Mesenchymal stem cell (in vitro differentiated cells and primary cell): ENCODE measurements around the gene SRGAP1.
"Not testable (repeated sequence)": the region's sequence is repeated elsewhere in the genome, so short reads cannot be mapped to it uniquely, and the experiment has no call there.

Source experiments
- DNase-seq: peaks from one replicate; pipeline ENCODE4 v3.0.0-alpha.2; 2013
- H2AFZ ChIP-seq: one replicate; pipeline ENCODE4 v1.6.1; 2013; ENCODE audit warnings: low read depth, mild to moderate bottlenecking, control low read depth, inconsistent platforms, low read length, moderate library complexity
- H2AK5ac ChIP-seq: 2 replicates; pipeline ENCODE4 v1.6.1; 2013; ENCODE audit warnings: low read length, moderate library complexity, mild to moderate bottlenecking, inconsistent platforms; ENCODE audit not compliant: severe bottlenecking
- H2BK120ac ChIP-seq: one replicate; pipeline ENCODE4 v1.6.1; 2013; ENCODE audit warnings: low read depth, mild to moderate bottlenecking, inconsistent platforms, low read length, moderate library complexity
- H2BK12ac ChIP-seq, 2 experiments: one replicate each; pipeline ENCODE4 v1.6.1; 2013; ENCODE audit warnings: inconsistent platforms in 2 of 2, low read length in 2 of 2, mild to moderate bottlenecking in 2 of 2, moderate library complexity in 2 of 2, control low read depth in 1 of 2
- H2BK15ac ChIP-seq: one replicate; pipeline ENCODE4 v1.6.1; 2013; ENCODE audit warnings: mild to moderate bottlenecking, low read depth, inconsistent platforms; ENCODE audit not compliant: poor library complexity, severe bottlenecking
- H2BK5ac ChIP-seq: 2 replicates; pipeline ENCODE4 v1.6.1; 2013; ENCODE audit warnings: low read depth, mild to moderate bottlenecking, low read length, control low read depth, inconsistent platforms; ENCODE audit not compliant: poor library complexity, severe bottlenecking
- H3K14ac ChIP-seq, 2 experiments: one replicate each; pipeline ENCODE4 v1.6.1; 2013; ENCODE audit warnings: inconsistent platforms in 2 of 2, low read length in 2 of 2, control low read depth in 1 of 2, mild to moderate bottlenecking in 1 of 2, moderate library complexity in 1 of 2
- H3K18ac ChIP-seq, 2 experiments: one replicate each; pipeline ENCODE4 v1.6.1; 2013; ENCODE audit warnings: inconsistent platforms in 2 of 2, low read length in 2 of 2, control low read depth in 1 of 2, low read depth in 1 of 2, mild to moderate bottlenecking in 1 of 2
- H3K23ac ChIP-seq, 2 experiments: one replicate each; pipeline ENCODE4 v1.6.1; 2013; ENCODE audit warnings: inconsistent platforms in 2 of 2, low read length in 2 of 2, mild to moderate bottlenecking in 2 of 2, moderate library complexity in 2 of 2, control low read depth in 1 of 2
- H3K27ac ChIP-seq: 2 replicates; pipeline ENCODE4 v1.5.1; 2013; ENCODE audit warnings: mild to moderate bottlenecking, moderate library complexity, low read length, control low read depth, inconsistent platforms; ENCODE audit not compliant: poor library complexity, severe bottlenecking
- H3K27me3 ChIP-seq, 2 experiments: 2 replicates each; pipeline versions ENCODE4 v1.6.1 to v1.7.0; 2013; ENCODE audit warnings: low read length in 2 of 2, mild to moderate bottlenecking in 2 of 2, moderate library complexity in 2 of 2, control low read depth in 1 of 2, inconsistent platforms in 1 of 2; ENCODE audit not compliant: control insufficient read depth in 1 of 2, insufficient read depth in 1 of 2
- H3K36me3 ChIP-seq, 2 experiments: 2 replicates each; pipeline versions ENCODE4 v1.6.1 to v1.7.0; 2013; ENCODE audit warnings: low read length in 2 of 2, control low read depth in 1 of 2, inconsistent platforms in 1 of 2, low read depth in 1 of 2, mild to moderate bottlenecking in 1 of 2; ENCODE audit not compliant: insufficient read depth in 2 of 2, control insufficient read depth in 1 of 2
- H3K4ac ChIP-seq, 2 experiments: one replicate each; pipeline ENCODE4 v1.6.1; 2013; ENCODE audit warnings: inconsistent platforms in 2 of 2, low read length in 2 of 2, mild to moderate bottlenecking in 2 of 2, moderate library complexity in 2 of 2, control low read depth in 1 of 2, low read depth in 1 of 2
- H3K4me1 ChIP-seq: 2 replicates; pipeline ENCODE4 v1.6.1; 2013; ENCODE audit warnings: low read depth, low read length, control low read depth; ENCODE audit not compliant: control insufficient read depth, insufficient read depth
- H3K4me2 ChIP-seq: 2 replicates; pipeline ENCODE4 v1.6.1; 2013; ENCODE audit warnings: low read length, mild to moderate bottlenecking, inconsistent platforms; ENCODE audit not compliant: poor library complexity, severe bottlenecking
- H3K4me3 ChIP-seq, 2 experiments: 2 replicates each; pipeline versions ENCODE4 v1.5.1 to v1.7.0; 2013; ENCODE audit warnings: low read length in 2 of 2, mild to moderate bottlenecking in 2 of 2, control low read depth in 1 of 2, low read depth in 1 of 2; ENCODE audit not compliant: insufficient read depth in 1 of 2
- H3K79me1 ChIP-seq: replicated peaks from 2 replicates; pipeline ENCODE4 v1.6.1; 2013; ENCODE audit warnings: mild to moderate bottlenecking, control low read depth, low read length, inconsistent platforms; ENCODE audit not compliant: poor library complexity, severe bottlenecking
- H3K9ac ChIP-seq: 2 replicates; pipeline ENCODE4 v1.7.0; 2013; ENCODE audit warnings: mild to moderate bottlenecking, low read length, moderate library complexity
- H3K9me3 ChIP-seq: 2 replicates; pipeline ENCODE4 v1.7.0; 2013; ENCODE audit warnings: mild to moderate bottlenecking, low read length; ENCODE audit not compliant: control insufficient read depth
- H4K8ac ChIP-seq: one replicate; pipeline ENCODE4 v1.6.1; 2013; ENCODE audit warnings: inconsistent platforms, mild to moderate bottlenecking, low read length, moderate library complexity
- H4K91ac ChIP-seq: one replicate; pipeline ENCODE4 v1.6.1; 2013; ENCODE audit warnings: mild to moderate bottlenecking, low read length, inconsistent platforms
- WGBS: methylation state at CpG from one replicate; pipeline ENCODE4 v1.1.7; 2013; ENCODE audit warnings: mixed read lengths; 5-methylcytosine and 5-hydroxymethylcytosine counted together

The SRGAP1 gene

DNA sequence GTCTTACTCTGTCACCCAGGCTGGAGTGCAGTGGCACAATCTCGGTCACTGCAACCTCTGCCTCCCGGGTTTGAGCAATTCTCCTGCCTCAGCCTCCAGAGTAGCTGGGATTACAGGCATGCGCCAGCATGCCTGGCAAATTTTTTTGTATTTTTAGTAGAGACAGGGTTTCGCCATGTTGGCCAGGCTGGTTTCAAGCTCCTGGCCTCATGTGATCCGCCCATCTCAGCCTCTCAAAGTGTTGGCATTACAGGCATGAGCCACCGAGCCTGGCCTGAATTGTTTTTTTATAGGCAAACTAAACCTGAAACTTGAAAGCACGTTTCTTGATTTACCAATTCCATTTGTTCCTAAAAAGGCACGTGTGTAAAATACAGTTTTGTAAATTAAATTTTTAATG lies 173.6 kb downstream of the SRGAP1 start:
- not testable (repeated sequence) for H3K18ac ChIP-seq, H2AK5ac ChIP-seq, H3K4me1 ChIP-seq, H3K27ac ChIP-seq, H3K4me3 ChIP-seq, H3K4ac ChIP-seq, H2AFZ ChIP-seq, H3K14ac ChIP-seq, H3K23ac ChIP-seq, DNase-seq, H4K91ac ChIP-seq, H2BK12ac ChIP-seq, H3K27me3 ChIP-seq, H2BK5ac ChIP-seq, H3K9ac ChIP-seq, H2BK15ac ChIP-seq, H3K4me2 ChIP-seq, H3K9me3 ChIP-seq, H4K8ac ChIP-seq, H2BK120ac ChIP-seq
- WGBS: 94% methylated on average over 6 of the region's 8 CpGs
- peaks cover 18% of the 10 kb centered on the region for H3K79me1 ChIP-seq
- peaks cover 0 to 80% of the 10 kb centered on the region in 2 experiments for H3K36me3 ChIP-seq

DNA sequence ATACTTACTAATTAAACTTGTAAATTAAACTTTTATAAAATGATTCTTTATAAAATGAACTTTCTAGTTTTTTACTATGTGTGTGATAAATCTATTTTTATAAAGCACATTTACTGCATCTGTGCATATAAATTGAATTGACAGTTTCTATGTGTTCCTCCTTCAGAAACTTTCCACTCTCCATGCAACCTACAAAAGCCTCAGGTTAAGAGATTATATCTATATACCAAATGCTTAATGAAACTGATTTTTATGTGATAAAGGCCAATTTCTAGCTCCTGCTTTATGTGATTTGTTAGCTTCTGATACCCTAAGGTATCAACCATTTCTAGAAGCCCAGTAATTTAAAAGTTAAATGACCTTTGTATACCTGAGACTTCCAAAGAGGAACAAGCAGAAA lies 174.0 kb downstream of the SRGAP1 start:
- no peak overlapping the region for H3K27ac ChIP-seq
- H2AK5ac ChIP-seq: no peak overlapping the region
- no peak overlapping the region for H2AFZ ChIP-seq
- no peak overlapping the region for H2BK12ac ChIP-seq
- no peak overlapping the region for H3K4me3 ChIP-seq
- no peak overlapping the region for H3K4ac ChIP-seq
- H3K27me3 ChIP-seq: no peaks in the 10 kb centered on the region
- H3K23ac ChIP-seq: no peak overlapping the region
- no peak overlapping the region for H3K4me2 ChIP-seq
- H3K9ac ChIP-seq: no peak overlapping the region
- H3K36me3 ChIP-seq: peaks cover 0 to 80% of the 10 kb centered on the region in 2 experiments
- no peaks in the 10 kb centered on the region for H3K9me3 ChIP-seq
- no peak for DNase-seq
- no peak overlapping the region for H2BK5ac ChIP-seq
- peaks cover 2% of the 10 kb centered on the region for H3K4me1 ChIP-seq
- no peak overlapping the region for H4K8ac ChIP-seq
- no peak overlapping the region for H3K18ac ChIP-seq
- no peak overlapping the region for H2BK120ac ChIP-seq
- peaks cover 17% of the 10 kb centered on the region for H3K79me1 ChIP-seq
- no peak overlapping the region for H3K14ac ChIP-seq
- no peak overlapping the region for H4K91ac ChIP-seq
- H2BK15ac ChIP-seq: no peak overlapping the region

DNA sequence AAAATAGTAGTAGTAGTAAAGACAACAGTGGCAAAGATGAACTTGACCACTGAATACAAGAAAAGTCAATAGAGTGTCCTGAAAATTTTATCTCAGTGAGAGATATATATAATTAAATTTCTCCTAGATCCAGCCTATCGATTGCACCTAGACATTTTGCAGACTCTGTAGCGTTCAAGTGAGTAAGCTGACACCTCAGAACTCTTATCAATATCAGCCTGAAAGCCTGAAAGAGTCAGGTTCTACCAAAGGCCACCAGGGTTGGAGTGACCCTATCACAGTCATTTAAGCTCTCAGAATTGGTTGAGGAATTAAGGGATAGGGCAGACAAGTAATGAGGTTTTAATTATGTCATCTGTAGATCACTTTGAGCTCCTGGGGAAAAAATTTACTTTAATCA lies 174.6 kb downstream of the SRGAP1 start:
- Histone ChIP-seq H3K4me2 (no peak overlapping the region), H3K14ac (no peak overlapping the region), H3K18ac (no peak overlapping the region), H3K23ac (no peak overlapping the region), H3K4me3 (no peak overlapping the region), H2BK5ac (no peak overlapping the region), H3K27me3 (no peaks in the 10 kb centered on the region), H2BK120ac (no peak overlapping the region), H2AK5ac (no peak overlapping the region), H3K9me3 (no peaks in the 10 kb centered on the region), H3K27ac (no peak overlapping the region), H2BK12ac (no peak overlapping the region), H3K36me3 (peaks cover 1 to 80% of the 10 kb centered on the region in 2 experiments), H3K4ac (no peak overlapping the region), H2BK15ac (no peak overlapping the region), H3K9ac (no peak overlapping the region), H4K91ac (no peak overlapping the region), H4K8ac (no peak overlapping the region), H2AFZ (no peak overlapping the region), H3K79me1 (peaks cover 22% of the 10 kb centered on the region), H3K4me1 (peaks cover 2% of the 10 kb centered on the region)
- no peak for DNase-seq
- 100% methylated on average over 2 of the region's 2 CpGs for WGBS

DNA sequence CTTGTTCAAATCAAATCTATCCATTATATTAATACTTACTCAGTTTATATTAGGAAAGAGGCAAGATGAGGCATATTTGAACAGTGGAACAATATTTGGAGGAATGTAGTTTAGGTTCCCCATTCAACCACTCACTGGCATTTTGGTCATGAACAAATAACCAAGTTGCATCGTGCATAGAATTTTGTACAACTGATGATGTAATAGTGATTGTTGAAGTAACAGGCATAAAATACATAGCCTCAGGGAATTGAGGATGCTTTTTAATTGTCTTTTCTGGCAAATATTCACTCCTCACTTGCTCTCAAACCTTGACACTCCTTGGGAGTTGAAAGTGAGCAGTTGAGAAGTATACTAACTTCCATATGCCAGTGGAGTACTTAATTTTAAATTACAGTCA lies 175.2 kb downstream of the SRGAP1 start:
- Histone ChIP-seq H2AFZ (no peak overlapping the region), H3K4ac (no peak overlapping the region), H3K18ac (no peak overlapping the region), H3K14ac (no peak overlapping the region), H3K9me3 (no peaks in the 10 kb centered on the region), H3K27me3 (no peaks in the 10 kb centered on the region), H2BK5ac (no peak overlapping the region), H3K27ac (no peak overlapping the region), H2BK12ac (no peak overlapping the region), H3K9ac (no peak overlapping the region), H3K79me1 (peaks cover 22% of the 10 kb centered on the region), H3K4me1 (peaks cover 4% of the 10 kb centered on the region), H2BK120ac (no peak overlapping the region), H3K23ac (no peak overlapping the region), H4K8ac (no peak overlapping the region), H2AK5ac (no peak overlapping the region), H3K36me3 (peaks cover 3 to 86% of the 10 kb centered on the region in 2 experiments), H2BK15ac (no peak overlapping the region), H3K4me3 (no peak overlapping the region), H4K91ac (no peak overlapping the region), H3K4me2 (no peak overlapping the region)
- no CpG with 5 or more reads among the region's 1 CpG for WGBS
- no peak for DNase-seq
